Inflammatory macrophage treated with lipopolysaccharide for 1 hour (primary cell): ENCODE measurements around the gene DHRS12.

Experiments used
- DNase-seq, 2 donors: peaks; one replicate each; pipeline ENCODE4 v3.0.0-alpha.2; 2020 to 2022

DHRS12 gene

DNA sequence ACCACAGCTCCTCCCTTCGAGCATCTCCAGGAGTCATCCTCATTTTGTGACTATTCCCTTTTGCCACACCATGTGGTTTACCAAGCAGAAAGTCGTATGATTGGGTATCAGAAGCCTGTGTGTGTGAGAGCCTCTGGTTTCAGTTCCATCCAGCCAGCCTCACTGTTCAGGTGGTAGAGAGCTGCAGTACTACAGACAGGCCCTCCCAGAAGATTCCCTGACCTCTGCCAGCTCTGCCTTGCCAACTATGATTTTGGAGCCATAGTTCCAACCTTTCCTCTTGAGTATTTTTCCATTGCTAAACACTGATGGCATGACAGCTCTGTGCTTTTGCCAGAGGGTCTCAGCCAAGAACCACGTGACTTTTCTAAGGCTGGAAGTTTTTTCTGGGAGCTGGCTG is 82.5 kb downstream of the DHRS12 start:
- no peak for DNase-seq

DNA sequence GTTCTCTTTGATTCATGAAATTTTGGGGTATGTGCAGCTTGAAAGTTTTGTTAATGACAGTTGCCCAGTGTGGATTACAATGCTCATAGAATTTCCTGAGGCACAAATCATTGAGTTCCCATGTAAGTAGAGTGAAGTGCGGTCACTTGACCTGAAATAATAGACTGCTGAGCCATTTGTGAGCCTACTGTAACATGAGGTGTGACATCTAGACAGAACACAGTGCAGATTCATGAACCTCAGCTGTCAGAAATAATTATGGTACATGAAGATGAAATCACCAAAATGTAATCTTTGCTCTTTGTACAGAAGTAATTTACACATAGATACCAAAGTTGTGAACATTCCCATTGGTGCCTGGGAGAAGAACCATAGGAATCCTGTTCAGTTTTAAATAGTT is 84.6 kb downstream of the DHRS12 start:
- DNase-seq = no peak
